Tibial nerve (tissue), 4 donors: ENCODE data around the gene ABCA6. TPM values are rescaled to one million over a fixed set of nuclear protein-coding genes. Genes with fewer than 3 reads are reported as not detected.
"Not testable (repeated sequence)": the region's sequence is repeated elsewhere in the genome, so short reads cannot be mapped to it uniquely, and the experiment has no call there.

Experiments used
- DNase-seq, 2 donors: peaks; one replicate each; pipeline ENCODE4 v3.0.0-alpha.2; 2019; ENCODE audit warnings: low spot score in 2 of 2
- H3K27ac ChIP-seq, 4 donors: fragments of 200-600 bp; sonication (generic) in 3 of 4; one replicate each; pipeline ENCODE4 v1.5.1; 2017 to 2019; ENCODE audit warnings: mild to moderate bottlenecking in 1 of 4
- H3K27me3 ChIP-seq, 2 donors: fragments of 200-600 bp; sonication (generic) in 1 of 2; one replicate each; pipeline versions ENCODE4 v1.5.1 to v1.6.0; 2017 to 2019
- H3K36me3 ChIP-seq, 3 donors: fragments of 200-600 bp; sonication (generic); one replicate each; pipeline ENCODE4 v1.5.1; 2018 to 2019
- H3K4me1 ChIP-seq, 4 donors: fragments of 200-600 bp; sonication (generic) in 3 of 4; one replicate each; pipeline ENCODE4 v1.5.1; 2017 to 2019
- H3K4me3 ChIP-seq, 4 donors: fragments of 200-600 bp; sonication (generic) in 3 of 4; one replicate each; pipeline ENCODE4 v1.5.1; 2017 to 2019; ENCODE audit warnings: mild to moderate bottlenecking in 1 of 4, moderate library complexity in 1 of 4
- H3K9me3 ChIP-seq, 4 donors: fragments of 200-600 bp; sonication (generic) in 3 of 4; one replicate each; pipeline ENCODE4 v1.5.1; 2017 to 2019
- EP300 ChIP-seq, 2 donors: sonication (generic); formaldehyde crosslinking; IDR thresholded peaks; one replicate each; pipeline ENCODE4 v1.6.1; 2017; ENCODE audit warnings: antibody characterized with exemption in 2 of 2, mild to moderate bottlenecking in 1 of 2
- POLR2A ChIP-seq, 2 donors: fragments of 450-650 bp; IDR thresholded peaks; one replicate each; pipeline ENCODE4 v1.6.1; 2017; ENCODE audit warnings: antibody characterized with exemption in 2 of 2, mild to moderate bottlenecking in 2 of 2, moderate library complexity in 2 of 2
- WGBS, 2 donors: methylation state at CpG; one replicate each; pipeline ENCODE4 v1.1.5; 2018; 5-methylcytosine and 5-hydroxymethylcytosine counted together
- total RNA-seq, 4 donors: library from RNA; depleted of rRNA; stranded (reverse); fragments of >200 nt; gene quantifications; one replicate each; pipeline ENCODE4 v1.1.0, GENCODE V29; 2016
- TF ChIP-seq, protein P1 (sequence below), 5 experiments: fragments of 200-600 bp in 3 of 5; fragments of 450-650 bp in 2 of 5; sonication (generic) in 3 of 5; IDR thresholded peaks; one replicate each; pipeline ENCODE4 v1.5.1; 2016 to 2019; ENCODE audit warnings: antibody characterized with exemption in 5 of 5, mild to moderate bottlenecking in 3 of 5, moderate library complexity in 2 of 5

ABCA6 gene
- total RNA-seq, 4 donors from 2014 or later = 218 to 308 (median 279) TPM

DNA sequence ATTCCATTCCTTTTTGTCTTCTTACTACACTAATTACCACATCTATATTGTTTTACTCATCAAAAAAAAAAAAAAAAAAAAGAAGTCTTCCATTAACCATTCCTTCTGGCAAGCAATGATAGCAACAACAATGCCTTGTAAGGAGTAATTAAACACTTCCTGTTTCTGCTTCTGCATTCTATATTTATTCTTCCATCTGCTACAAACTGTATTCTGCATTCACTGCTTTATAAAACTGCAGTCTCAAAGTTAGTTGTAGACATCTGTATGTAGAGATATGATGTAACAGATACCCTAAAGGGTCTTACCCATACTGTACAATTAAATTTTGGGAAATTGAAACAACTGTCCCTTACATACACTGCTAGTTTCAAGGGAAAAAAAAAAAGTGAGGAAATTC is 28.7 kb upstream of the ABCA6 start:
- peaks cover 0 to 29% (median 0%) of the 10 kb centered on the region in 3 donors for H3K36me3 ChIP-seq
- no peak for DNase-seq
- no peaks in the 10 kb centered on the region for H3K9me3 ChIP-seq
- H3K27ac ChIP-seq = no peak overlapping the region
- no peaks in the 10 kb centered on the region for H3K4me1 ChIP-seq
- no peak overlapping the region for H3K4me3 ChIP-seq
- no peaks in the 10 kb centered on the region for H3K27me3 ChIP-seq
- TF ChIP-seq POLR2A (IDR thresholded peaks at IDR 0.05) = no peak
- TF ChIP-seq, protein P1, sequence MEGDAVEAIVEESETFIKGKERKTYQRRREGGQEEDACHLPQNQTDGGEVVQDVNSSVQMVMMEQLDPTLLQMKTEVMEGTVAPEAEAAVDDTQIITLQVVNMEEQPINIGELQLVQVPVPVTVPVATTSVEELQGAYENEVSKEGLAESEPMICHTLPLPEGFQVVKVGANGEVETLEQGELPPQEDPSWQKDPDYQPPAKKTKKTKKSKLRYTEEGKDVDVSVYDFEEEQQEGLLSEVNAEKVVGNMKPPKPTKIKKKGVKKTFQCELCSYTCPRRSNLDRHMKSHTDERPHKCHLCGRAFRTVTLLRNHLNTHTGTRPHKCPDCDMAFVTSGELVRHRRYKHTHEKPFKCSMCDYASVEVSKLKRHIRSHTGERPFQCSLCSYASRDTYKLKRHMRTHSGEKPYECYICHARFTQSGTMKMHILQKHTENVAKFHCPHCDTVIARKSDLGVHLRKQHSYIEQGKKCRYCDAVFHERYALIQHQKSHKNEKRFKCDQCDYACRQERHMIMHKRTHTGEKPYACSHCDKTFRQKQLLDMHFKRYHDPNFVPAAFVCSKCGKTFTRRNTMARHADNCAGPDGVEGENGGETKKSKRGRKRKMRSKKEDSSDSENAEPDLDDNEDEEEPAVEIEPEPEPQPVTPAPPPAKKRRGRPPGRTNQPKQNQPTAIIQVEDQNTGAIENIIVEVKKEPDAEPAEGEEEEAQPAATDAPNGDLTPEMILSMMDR (IDR thresholded peaks at IDR 0.05) = no peak
- no peak for TF ChIP-seq EP300 (IDR thresholded peaks at IDR 0.05)

GRCh38 chr17:69168642-69169041 is 26.9 kb upstream of the ABCA6 start:
- H3K27me3 ChIP-seq, DNase-seq, H3K4me1 ChIP-seq, H3K4me3 ChIP-seq, H3K9me3 ChIP-seq, H3K27ac ChIP-seq: not testable (repeated sequence)
- peaks cover 0 to 29% (median 0%) of the 10 kb centered on the region in 3 donors for H3K36me3 ChIP-seq

DNA sequence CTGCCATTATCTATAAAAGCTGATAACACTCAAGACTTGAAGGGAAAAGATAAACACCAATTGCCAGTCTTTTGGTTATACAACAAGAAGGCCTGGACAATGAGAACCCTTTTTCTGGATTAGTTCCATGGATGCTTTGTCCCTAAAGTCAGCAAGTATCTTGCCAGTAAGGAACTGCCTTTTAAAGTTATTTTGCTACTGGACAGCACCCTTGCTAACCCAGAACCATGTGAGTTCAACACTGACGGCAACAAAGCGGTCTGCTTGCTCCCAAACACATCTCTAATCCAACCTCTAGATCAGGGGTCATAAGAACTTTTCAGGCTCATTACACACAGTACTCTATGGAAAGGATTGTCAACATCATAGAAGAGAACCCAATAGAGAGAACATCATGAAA is 25.3 kb upstream of the ABCA6 start:
- Histone ChIP-seq H3K27ac (no peak overlapping the region), H3K27me3 (no peaks in the 10 kb centered on the region), H3K4me3 (no peak overlapping the region), H3K4me1 (no peaks in the 10 kb centered on the region), H3K9me3 (no peaks in the 10 kb centered on the region), H3K36me3 (peaks cover 0 to 26% (median 0%) of the 10 kb centered on the region in 3 donors)
- TF ChIP-seq, protein P1 (IDR thresholded peaks at IDR 0.05) = no peak
- TF ChIP-seq EP300 (IDR thresholded peaks at IDR 0.05) = no peak
- TF ChIP-seq POLR2A (IDR thresholded peaks at IDR 0.05) = no peak
- WGBS, 2 donors = 61 to 83% methylated on average over 2 of the region's 2 CpGs
- DNase-seq = no peak

- DNase-seq = no peak
- Histone ChIP-seq H3K27me3 (no peaks in the 10 kb centered on the region), H3K9me3 (no peaks in the 10 kb centered on the region), H3K36me3 (peaks cover 0 to 29% (median 0%) of the 10 kb centered on the region in 3 donors), H3K4me1 (no peaks in the 10 kb centered on the region), H3K27ac (no peak overlapping the region), H3K4me3 (no peak overlapping the region)
- TF ChIP-seq, protein P1 (IDR thresholded peaks at IDR 0.05) = no peak
- TF ChIP-seq EP300 (IDR thresholded peaks at IDR 0.05) (no peak), POLR2A (IDR thresholded peaks at IDR 0.05) (no peak)
These were observed 22.5 kb upstream of the ABCA6 start for GRCh38 chr17:69164206-69164605.

GRCh38 chr17:69159418-69159817 is 17.7 kb upstream of the ABCA6 start:
- H3K4me3 ChIP-seq = no peak overlapping the region
- TF ChIP-seq, protein P1 (IDR thresholded peaks at IDR 0.05) = no peak
- no peak for TF ChIP-seq POLR2A (IDR thresholded peaks at IDR 0.05)
- TF ChIP-seq EP300 (IDR thresholded peaks at IDR 0.05) = no peak
- H3K36me3 ChIP-seq = peaks cover 0 to 23% (median 0%) of the 10 kb centered on the region in 3 donors
- no peak for DNase-seq
- no peak overlapping the region for H3K27ac ChIP-seq
- H3K4me1 ChIP-seq = no peaks in the 10 kb centered on the region
- H3K27me3 ChIP-seq = no peaks in the 10 kb centered on the region
- H3K9me3 ChIP-seq = no peaks in the 10 kb centered on the region

- Histone ChIP-seq H3K27me3 (no peaks in the 10 kb centered on the region), H3K36me3 (peaks cover 0 to 38% (median 0%) of the 10 kb centered on the region in 3 donors), H3K4me1 (peaks cover 0 to 7% (median 0%) of the 10 kb centered on the region in 4 donors), H3K4me3 (no peak overlapping the region), H3K9me3 (no peaks in the 10 kb centered on the region), H3K27ac (no peak overlapping the region)
- TF ChIP-seq, protein P1 (IDR thresholded peaks at IDR 0.05) = no peak
- TF ChIP-seq POLR2A (IDR thresholded peaks at IDR 0.05) (no peak), EP300 (IDR thresholded peaks at IDR 0.05) (no peak)
- 91 to 98% methylated on average over 2 of the region's 2 CpGs for WGBS, 2 donors
- DNase-seq = no peak
These were observed 12.6 kb upstream of the ABCA6 start for GRCh38 chr17:69154267-69154666.
